Spleen (tissue), 7 donors: ENCODE results near the gene FBN3.

ENCODE experiments used
- POLR2A ChIP-seq, 3 donors: fragments of 450-650 bp; IDR thresholded peaks; one replicate each; pipeline ENCODE4 v1.5.1; 2017; ENCODE audit warnings: antibody characterized with exemption in 3 of 3, mild to moderate bottlenecking in 1 of 3
- POLR2AphosphoS5 ChIP-seq, 3 donors: sonication (generic); formaldehyde crosslinking; IDR thresholded peaks; one replicate each; pipeline ENCODE4 v1.5.1; 2017; ENCODE audit warnings: antibody characterized with exemption in 3 of 3
- TF ChIP-seq, protein P1 (sequence below), 11 experiments: fragments of 200-600 bp in 7 of 11; fragments of 450-650 bp in 4 of 11; sonication (generic) in 4 of 11; IDR thresholded peaks in 8 of 11; conservative IDR thresholded peaks in 3 of 11; 1 replicate in 7 of 11; 2 replicates in 4 of 11; pipeline versions ENCODE4 v1.4.0 to v1.8.0; 2016 to 2021; ENCODE audit warnings: antibody characterized with exemption in 11 of 11, inconsistent platforms in 4 of 11, mild to moderate bottlenecking in 1 of 11
- donor health status: DM: no; HTN: no; CAD: no; lungs with moderate emphysema.
- donor health status: DM: no; HTN: no; CAD: no.
- donor health status: DM: no; HTN: no; CAD: no.

DNA sequence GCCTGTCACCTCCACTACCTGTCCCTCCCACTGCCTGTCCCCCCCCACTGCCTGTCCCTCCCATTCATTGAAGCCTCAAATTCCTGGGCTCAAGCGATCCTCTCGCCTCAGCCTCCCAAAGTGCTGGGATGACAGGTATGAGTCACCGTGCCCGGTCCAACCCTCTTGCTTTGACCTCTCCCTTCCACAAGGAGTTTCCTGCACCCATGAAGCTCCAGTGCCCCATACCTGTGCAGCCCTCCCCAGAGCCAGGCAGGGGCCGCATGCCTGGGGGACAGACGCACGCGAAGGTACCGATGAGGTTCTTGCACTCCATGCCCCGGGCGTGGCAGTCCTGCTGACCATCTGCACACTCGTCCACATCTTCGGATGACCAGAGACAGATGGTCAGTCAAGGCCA is 62.5 kb downstream of the FBN3 start:
- TF ChIP-seq, protein P1, sequence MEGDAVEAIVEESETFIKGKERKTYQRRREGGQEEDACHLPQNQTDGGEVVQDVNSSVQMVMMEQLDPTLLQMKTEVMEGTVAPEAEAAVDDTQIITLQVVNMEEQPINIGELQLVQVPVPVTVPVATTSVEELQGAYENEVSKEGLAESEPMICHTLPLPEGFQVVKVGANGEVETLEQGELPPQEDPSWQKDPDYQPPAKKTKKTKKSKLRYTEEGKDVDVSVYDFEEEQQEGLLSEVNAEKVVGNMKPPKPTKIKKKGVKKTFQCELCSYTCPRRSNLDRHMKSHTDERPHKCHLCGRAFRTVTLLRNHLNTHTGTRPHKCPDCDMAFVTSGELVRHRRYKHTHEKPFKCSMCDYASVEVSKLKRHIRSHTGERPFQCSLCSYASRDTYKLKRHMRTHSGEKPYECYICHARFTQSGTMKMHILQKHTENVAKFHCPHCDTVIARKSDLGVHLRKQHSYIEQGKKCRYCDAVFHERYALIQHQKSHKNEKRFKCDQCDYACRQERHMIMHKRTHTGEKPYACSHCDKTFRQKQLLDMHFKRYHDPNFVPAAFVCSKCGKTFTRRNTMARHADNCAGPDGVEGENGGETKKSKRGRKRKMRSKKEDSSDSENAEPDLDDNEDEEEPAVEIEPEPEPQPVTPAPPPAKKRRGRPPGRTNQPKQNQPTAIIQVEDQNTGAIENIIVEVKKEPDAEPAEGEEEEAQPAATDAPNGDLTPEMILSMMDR (IDR thresholded peaks at IDR 0.05 in 8 of 11, conservative IDR thresholded peaks at IDR 0.05 in 3 of 11): no peak
- TF ChIP-seq POLR2A (IDR thresholded peaks at IDR 0.05) (no peak), POLR2AphosphoS5 (IDR thresholded peaks at IDR 0.05) (no peak)
